A549 (cell line): ENCODE results near the gene C3orf52. TPM values are rescaled to one million over a fixed set of nuclear protein-coding genes. Genes with fewer than 3 reads are reported as not detected.

Source experiments
- ATAC-seq, 2 experiments: fragments of 200-7000 bp in 1 of 2; fragments of >200 bp in 1 of 2; cut with Nextera tagmentation in 1 of 2; cut with Tn5 transposase in 1 of 2; 3 replicates each; pipeline versions ENCODE4 v1.8.0 to v1.9.1; 2018 to 2020; ENCODE audit warnings: mild to moderate bottlenecking in 1 of 2, moderate library complexity in 1 of 2
- CTCF ChIA-PET: fragments of 300-600 bp; sonication (Branson Sonifier 250); formaldehyde crosslinking; extraction: SDS; loops from one replicate; lab custom pipeline; 2021; ENCODE audit warnings: antibody characterized with exemption, inconsistent platforms; lab: Yijun Ruan, JAX
- POLR2A ChIA-PET: fragments of 350-600 bp; formaldehyde crosslinking; extraction: SDS; loops from one replicate; lab custom pipeline; 2021; ENCODE audit warnings: antibody characterized with exemption, inconsistent platforms; lab: Yijun Ruan, JAX
- DNase-seq, 2 experiments: peaks; one replicate each; pipeline versions ENCODE4 v3.0.0 to v3.0.0-alpha.2; 2011 to 2016; ENCODE audit warnings: low read depth in 1 of 2, low spot score in 1 of 2
- FAIRE-seq: peaks from 2 replicates; lab custom pipeline; 2011; peaks lifted over from hg19 to GRCh38; lab: Jason Lieb, UNC
- H3K27ac ChIP-seq, 2 experiments: fragments of >200 bp; sonication (Bioruptor Twin); formaldehyde crosslinking; 3 replicates each; pipeline ENCODE4 v1.5.1; 2016 to 2017
- H3K4me1 ChIP-seq: fragments of >200 bp; sonication (Bioruptor Twin); formaldehyde crosslinking; 3 replicates; pipeline ENCODE4 v1.6.1; 2016
- H3K4me2 ChIP-seq: fragments of >200 bp; sonication (Bioruptor Twin); formaldehyde crosslinking; 3 replicates; pipeline ENCODE4 v1.6.1; 2016
- H3K4me3 ChIP-seq: fragments of >200 bp; sonication (Bioruptor Twin); formaldehyde crosslinking; 3 replicates; pipeline ENCODE4 v1.5.1; 2016
- H3K9me3 ChIP-seq: fragments of >200 bp; sonication (Bioruptor Twin); formaldehyde crosslinking; 3 replicates; pipeline ENCODE4 v1.6.1; 2016
- BHLHE40 ChIP-seq: IDR thresholded peaks from 2 replicates; pipeline ENCODE4 v1.6.1; 2012; ENCODE audit warnings: low read depth, low read length, inconsistent platforms
- CEBPB ChIP-seq, 2 experiments: fragments of >200 bp in 1 of 2; sonication (Bioruptor Twin) in 1 of 2; formaldehyde crosslinking in 1 of 2; IDR thresholded peaks; 2 replicates each; pipeline ENCODE4 v1.6.1; 2012 to 2016
- E2F6 ChIP-seq: IDR thresholded peaks from 2 replicates; pipeline ENCODE4 v1.6.1; 2012; ENCODE audit warnings: low read depth, borderline replicate concordance
- EP300 ChIP-seq, 2 experiments: fragments of >200 bp; sonication (Bioruptor Twin); formaldehyde crosslinking; IDR thresholded peaks; 2 replicates in 1 of 2; 3 replicates in 1 of 2; pipeline ENCODE4 v1.6.1; 2016 to 2017
- ESRRA ChIP-seq: fragments of 150-350 bp; IDR thresholded peaks from 2 replicates; pipeline ENCODE4 v1.6.1; 2014; ENCODE audit warnings: mild to moderate bottlenecking, low read length, borderline replicate concordance
- GATA3 ChIP-seq: IDR thresholded peaks from 2 replicates; pipeline ENCODE4 v1.6.1; 2012; ENCODE audit warnings: borderline replicate concordance
- HEYL ChIP-seq: fragments of 250-450 bp; sonication (Bioruptor Pico); IDR thresholded peaks from 2 replicates; pipeline ENCODE4 v1.8.0; 2021; ENCODE audit warnings: mild to moderate bottlenecking, moderate library complexity
- HMGXB4 ChIP-seq: fragments of 250-450 bp; sonication (Bioruptor Pico); IDR thresholded peaks from 2 replicates; pipeline ENCODE4 v1.5.0; 2021; ENCODE audit warnings: mild to moderate bottlenecking, moderate library complexity, borderline replicate concordance
- KDM1A ChIP-seq: fragments of 200-600 bp; sonication (generic); IDR thresholded peaks from 2 replicates; pipeline ENCODE4 v1.6.1; 2016; ENCODE audit warnings: low read depth, mild to moderate bottlenecking
- MAZ ChIP-seq: fragments of 150-350 bp; IDR thresholded peaks from 2 replicates; pipeline ENCODE4 v1.6.1; 2014; ENCODE audit warnings: antibody characterized with exemption, low read depth, low read length, borderline replicate concordance
- NFE2L2 ChIP-seq: fragments of 150-350 bp; conservative IDR thresholded peaks from 2 replicates; pipeline ENCODE4 v1.6.1; 2014; ENCODE audit warnings: low read length
- NPAS2 ChIP-seq: fragments of 250-450 bp; sonication (Bioruptor Pico); IDR thresholded peaks from 2 replicates; pipeline ENCODE4 v1.8.0; 2022; ENCODE audit warnings: mild to moderate bottlenecking, moderate library complexity, borderline replicate concordance
- POLR2A ChIP-seq: IDR thresholded peaks from 2 replicates; pipeline ENCODE4 v1.6.1; 2012; ENCODE audit warnings: mild to moderate bottlenecking, low read length
- POLR2AphosphoS2 ChIP-seq: conservative IDR thresholded peaks from 2 replicates; pipeline ENCODE4 v1.6.1; 2012; ENCODE audit warnings: low read length, improper control_type of control experiment, inconsistent platforms
- RFX5 ChIP-seq: fragments of 450-650 bp; IDR thresholded peaks from 2 replicates; pipeline ENCODE4 v1.7.1; 2014; ENCODE audit warnings: antibody characterized with exemption, mild to moderate bottlenecking, moderate library complexity
- RNF2 ChIP-seq: fragments of 200-600 bp; sonication (generic); IDR thresholded peaks from 2 replicates; pipeline ENCODE4 v1.6.1; 2016; ENCODE audit warnings: low read depth, mild to moderate bottlenecking, antibody characterized with exemption, moderate library complexity, borderline replicate concordance
- SMC3 ChIP-seq: fragments of >200 bp; sonication (Bioruptor Twin); formaldehyde crosslinking; IDR thresholded peaks from 3 replicates; pipeline ENCODE4 v1.6.1; 2018; ENCODE audit warnings: inconsistent platforms
- TFCP2L1 ChIP-seq: fragments of 250-450 bp; sonication (Bioruptor Pico); IDR thresholded peaks from 2 replicates; pipeline ENCODE4 v1.5.0; 2021; ENCODE audit warnings: mild to moderate bottlenecking
- ZC3H11A ChIP-seq: fragments of 450-650 bp; IDR thresholded peaks from 2 replicates; pipeline ENCODE4 v1.6.1; 2014; ENCODE audit warnings: antibody characterized with exemption, mild to moderate bottlenecking
- WGBS: methylation state at CpG from one replicate; pipeline ENCODE4 v1.1.6; 2017; ENCODE audit errors: missing lambda C conversion rate; 5-methylcytosine and 5-hydroxymethylcytosine counted together
- polyA plus RNA-seq, 4 experiments: library from polyadenylated mRNA; depleted of rRNA in 3 of 4; stranded (reverse); fragments of >200 nt; fragmentation: RNase III in 1 of 4; extraction: RNeasy Plus Mini Kit Qiagen cat#74134 plus additional on column Dnase treatment in 1 of 4; gene quantifications; 2 replicates in 3 of 4; 3 replicates in 1 of 4; pipeline ENCODE4 v1.2.3, GENCODE V29; 2011 to 2017
- TF ChIP-seq, protein P1 (sequence below): fragments of 150-350 bp; IDR thresholded peaks from 2 replicates; pipeline ENCODE4 v1.6.1; 2014; ENCODE audit warnings: low read depth, mild to moderate bottlenecking, low read length
- TF ChIP-seq, protein P2 (sequence below): IDR thresholded peaks from 2 replicates; pipeline ENCODE4 v1.6.1; 2012

C3orf52 gene
- polyA plus RNA-seq, 2 of the 4 experiments (the other 2 are of a cell fraction) = 7.0 to 11.5 TPM

- H3K4me1 ChIP-seq = peaks cover 4% of the 10 kb centered on the region; the same call in 1 of the 3 replicates
- no peaks in the 10 kb centered on the region for H3K9me3 ChIP-seq
- H3K27ac ChIP-seq = no peak overlapping the region
- no peak overlapping the region for H3K4me3 ChIP-seq
- POLR2A ChIA-PET = no interaction called here
- CTCF ChIA-PET = interaction anchor here (2.9 kb wide), 1 partner anchor 8 kb away, joined by 8 read pairs; no protein-coding TSS in a partner anchor
- no peak for DNase-seq
- ATAC-seq = no peak
- no peak overlapping the region for H3K4me2 ChIP-seq
- 89% methylated on average over 4 of the region's 4 CpGs for WGBS
- no peak for FAIRE-seq
- no peak for TF ChIP-seq KDM1A
- no peak for TF ChIP-seq HMGXB4 (CRISPR knock-in tag)
- TF ChIP-seq EP300 (IDR thresholded peaks at IDR 0.05) = no peak
- TF ChIP-seq TFCP2L1 (CRISPR knock-in tag) = no peak
- no peak for TF ChIP-seq POLR2AphosphoS2
Observed at GRCh38 chr3:112129925-112130637, 43.9 kb downstream of the C3orf52 start.

DNA sequence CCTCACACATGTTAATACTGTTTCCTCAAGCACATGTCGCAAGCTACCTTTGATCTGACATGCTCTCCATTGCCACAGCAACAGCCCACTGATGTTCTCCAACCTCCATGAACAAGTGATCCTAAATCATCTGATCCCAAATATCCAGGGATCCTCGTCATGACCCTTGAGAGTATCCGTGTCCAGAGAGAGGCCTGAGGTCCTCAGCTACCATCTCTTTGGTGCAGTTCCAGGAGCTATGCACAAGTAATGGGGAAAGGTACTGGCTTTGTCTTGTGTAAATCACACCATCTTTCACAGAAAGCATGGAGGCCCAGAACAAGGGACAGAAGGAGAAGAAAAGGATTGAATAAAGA lies 44.4 kb downstream of the C3orf52 start:
- Histone ChIP-seq H3K4me3 (no peak overlapping the region), H3K4me1 (peaks cover 4% of the 10 kb centered on the region; the same call in 1 of the 3 replicates), H3K4me2 (no peak overlapping the region), H3K27ac (no peak overlapping the region), H3K9me3 (no peaks in the 10 kb centered on the region)
- POLR2A ChIA-PET = no interaction called here
- FAIRE-seq (no peak), DNase-seq (no peak), ATAC-seq (no peak)
- WGBS = 90% methylated on average over 3 of the region's 3 CpGs
- CTCF ChIA-PET = no interaction called here
- TF ChIP-seq BHLHE40 = no peak
- TF ChIP-seq E2F6 = no peak
- TF ChIP-seq POLR2AphosphoS2 = no peak
- TF ChIP-seq CEBPB (IDR thresholded peaks at IDR 0.05) = no peak
- TF ChIP-seq GATA3 = no peak
- no peak for TF ChIP-seq MAZ
- TF ChIP-seq NFE2L2 = no peak
- TF ChIP-seq POLR2A = no peak
- no peak for TF ChIP-seq HMGXB4 (CRISPR knock-in tag)
- TF ChIP-seq ESRRA = no peak
- no peak for TF ChIP-seq RNF2
- no peak for TF ChIP-seq NPAS2 (CRISPR knock-in tag)

DNA sequence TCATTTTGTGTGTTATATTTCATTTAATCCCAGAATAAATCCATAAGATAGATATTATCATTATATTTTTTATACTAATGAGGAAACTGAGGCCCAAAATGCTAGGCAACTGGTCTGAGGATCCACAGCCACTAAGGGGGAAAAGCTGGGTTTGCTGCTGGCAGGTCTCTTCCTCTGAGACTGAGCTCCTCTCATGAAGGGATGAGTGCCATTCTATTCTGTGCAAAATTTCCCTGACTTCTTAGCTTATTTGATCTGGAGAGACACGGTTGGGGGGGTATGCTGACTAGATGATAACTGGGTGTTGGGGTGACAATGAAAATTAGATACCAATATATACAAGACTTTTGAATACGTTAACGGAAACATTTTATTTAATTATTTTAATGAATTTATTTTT lies 44.9 kb downstream of the C3orf52 start:
- Histone ChIP-seq H3K4me3 (no peak overlapping the region), H3K4me2 (no peak overlapping the region), H3K27ac (no peak overlapping the region), H3K4me1 (peaks cover 4% of the 10 kb centered on the region; the same call in 1 of the 3 replicates), H3K9me3 (no peaks in the 10 kb centered on the region)
- ChIA-PET CTCF (no interaction called here), POLR2A (no interaction called here)
- DNase-seq (no peak), FAIRE-seq (no peak), ATAC-seq (no peak)
- 82% methylated on average over 3 of the region's 3 CpGs for WGBS
- TF ChIP-seq, protein P1, sequence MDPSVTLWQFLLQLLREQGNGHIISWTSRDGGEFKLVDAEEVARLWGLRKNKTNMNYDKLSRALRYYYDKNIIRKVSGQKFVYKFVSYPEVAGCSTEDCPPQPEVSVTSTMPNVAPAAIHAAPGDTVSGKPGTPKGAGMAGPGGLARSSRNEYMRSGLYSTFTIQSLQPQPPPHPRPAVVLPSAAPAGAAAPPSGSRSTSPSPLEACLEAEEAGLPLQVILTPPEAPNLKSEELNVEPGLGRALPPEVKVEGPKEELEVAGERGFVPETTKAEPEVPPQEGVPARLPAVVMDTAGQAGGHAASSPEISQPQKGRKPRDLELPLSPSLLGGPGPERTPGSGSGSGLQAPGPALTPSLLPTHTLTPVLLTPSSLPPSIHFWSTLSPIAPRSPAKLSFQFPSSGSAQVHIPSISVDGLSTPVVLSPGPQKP = no peak
- no peak for TF ChIP-seq GATA3
- no peak for TF ChIP-seq SMC3
- no peak for TF ChIP-seq ZC3H11A
- no peak for TF ChIP-seq HEYL (CRISPR knock-in tag)
- TF ChIP-seq EP300 (IDR thresholded peaks at IDR 0.05) = no peak
- TF ChIP-seq RFX5 = no peak
- TF ChIP-seq, protein P2, sequence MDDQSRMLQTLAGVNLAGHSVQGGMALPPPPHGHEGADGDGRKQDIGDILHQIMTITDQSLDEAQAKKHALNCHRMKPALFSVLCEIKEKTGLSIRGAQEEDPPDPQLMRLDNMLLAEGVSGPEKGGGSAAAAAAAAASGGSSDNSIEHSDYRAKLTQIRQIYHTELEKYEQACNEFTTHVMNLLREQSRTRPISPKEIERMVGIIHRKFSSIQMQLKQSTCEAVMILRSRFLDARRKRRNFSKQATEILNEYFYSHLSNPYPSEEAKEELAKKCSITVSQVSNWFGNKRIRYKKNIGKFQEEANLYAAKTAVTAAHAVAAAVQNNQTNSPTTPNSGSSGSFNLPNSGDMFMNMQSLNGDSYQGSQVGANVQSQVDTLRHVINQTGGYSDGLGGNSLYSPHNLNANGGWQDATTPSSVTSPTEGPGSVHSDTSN = no peak
